ENCODE measurements around the gene ST3GAL5. TPM values are rescaled to one million over a fixed set of nuclear protein-coding genes. Genes with fewer than 3 reads are reported as not detected.
A peak's percentile ranks its signal among the peaks of the same experiment; 100 is the strongest.

Gene ST3GAL5
- total and polyA plus RNA-seq, 4 donors: 83.2 to 120 (median 108) TPM

- H3K36me3 ChIP-seq (ENCODE audit: control insufficient read depth, insufficient read depth, low read length): no peaks in the 10 kb centered on the region
- no peak overlapping the region for H3K27ac ChIP-seq (ENCODE audit: low read depth, low read length)
- H3K4me1 ChIP-seq (ENCODE audit: control insufficient read depth, insufficient read depth, low read length): peaks cover 12% of the 10 kb centered on the region
- no peak overlapping the region for H3K4me3 ChIP-seq (ENCODE audit: low read depth, low read length)
- H3K9me3 ChIP-seq (ENCODE audit: control insufficient read depth, insufficient read depth, low read length): no peaks in the 10 kb centered on the region
- H3K27me3 ChIP-seq (ENCODE audit: control insufficient read depth, insufficient read depth, low read length): no peaks in the 10 kb centered on the region
- peak in 2 of 6 donors; percentile 5 to 37 for DNase-seq (ENCODE audit: low read depth in 4 of 6, low spot score in 6 of 6)
- 56% methylated on average over 2 of the region's 5 CpGs for WGBS (ENCODE audit: insufficient coverage)
Measured at GRCh38 chr2:85920810-85921545, 32.2 kb upstream of the ST3GAL5 start.

GRCh38 chr2:85917887-85918795, 29.4 kb upstream of the ST3GAL5 start:
- H3K9me3 ChIP-seq (ENCODE audit: control insufficient read depth, insufficient read depth, low read length): no peaks in the 10 kb centered on the region
- no peak overlapping the region for H3K4me3 ChIP-seq (ENCODE audit: low read depth, low read length)
- DNase-seq (ENCODE audit: low read depth in 4 of 6, low spot score in 6 of 6): peak in 2 of 6 donors; percentile 4 to 61
- peaks cover 4% of the 10 kb centered on the region for H3K4me1 ChIP-seq (ENCODE audit: control insufficient read depth, insufficient read depth, low read length)
- H3K36me3 ChIP-seq (ENCODE audit: control insufficient read depth, insufficient read depth, low read length): no peaks in the 10 kb centered on the region
- H3K27me3 ChIP-seq (ENCODE audit: control insufficient read depth, insufficient read depth, low read length): no peaks in the 10 kb centered on the region
- WGBS (ENCODE audit: insufficient coverage): no CpG with 5 or more reads among the region's 3 CpGs
- H3K27ac ChIP-seq (ENCODE audit: low read depth, low read length): no peak overlapping the region

- DNase-seq (ENCODE audit: low read depth in 4 of 6, low spot score in 6 of 6): peak in 2 of 6 donors; percentile 8 to 48
- 70% methylated on average over 2 of the region's 3 CpGs for WGBS (ENCODE audit: insufficient coverage)
Measured at GRCh38 chr2:85915606-85916303, 27.0 kb upstream of the ST3GAL5 start.

GRCh38 chr2:85914922-85915321, 26.1 kb upstream of the ST3GAL5 start:
- H3K27me3 ChIP-seq (ENCODE audit: control insufficient read depth, insufficient read depth, low read length): no peaks in the 10 kb centered on the region
- no peak overlapping the region for H3K4me3 ChIP-seq (ENCODE audit: low read depth, low read length)
- 69% methylated on average over 2 of the region's 2 CpGs for WGBS (ENCODE audit: insufficient coverage)
- H3K36me3 ChIP-seq (ENCODE audit: control insufficient read depth, insufficient read depth, low read length): no peaks in the 10 kb centered on the region
- H3K27ac ChIP-seq (ENCODE audit: low read depth, low read length): no peak overlapping the region
- no peaks in the 10 kb centered on the region for H3K9me3 ChIP-seq (ENCODE audit: control insufficient read depth, insufficient read depth, low read length)
- no peaks in the 10 kb centered on the region for H3K4me1 ChIP-seq (ENCODE audit: control insufficient read depth, insufficient read depth, low read length)
- no peak for DNase-seq (ENCODE audit: low read depth in 4 of 6, low spot score in 6 of 6)

More at GRCh38 chr2:85915606-85916303, 27.0 kb upstream of the ST3GAL5 start:
- Histone ChIP-seq H3K27me3 (ENCODE audit: control insufficient read depth, insufficient read depth, low read length) (no peaks in the 10 kb centered on the region), H3K27ac (ENCODE audit: low read depth, low read length) (no peak overlapping the region), H3K4me1 (ENCODE audit: control insufficient read depth, insufficient read depth, low read length) (no peaks in the 10 kb centered on the region), H3K4me3 (ENCODE audit: low read depth, low read length) (no peak overlapping the region), H3K36me3 (ENCODE audit: control insufficient read depth, insufficient read depth, low read length) (no peaks in the 10 kb centered on the region), H3K9me3 (ENCODE audit: control insufficient read depth, insufficient read depth, low read length) (no peaks in the 10 kb centered on the region)

- Histone ChIP-seq H3K4me3 (ENCODE audit: low read depth, low read length) (no peak overlapping the region), H3K4me1 (ENCODE audit: control insufficient read depth, insufficient read depth, low read length) (peaks cover 4% of the 10 kb centered on the region), H3K27me3 (ENCODE audit: control insufficient read depth, insufficient read depth, low read length) (no peaks in the 10 kb centered on the region), H3K36me3 (ENCODE audit: control insufficient read depth, insufficient read depth, low read length) (no peaks in the 10 kb centered on the region), H3K27ac (ENCODE audit: low read depth, low read length) (no peak overlapping the region), H3K9me3 (ENCODE audit: control insufficient read depth, insufficient read depth, low read length) (no peaks in the 10 kb centered on the region)
- no peak for DNase-seq (ENCODE audit: low read depth in 4 of 6, low spot score in 6 of 6)
- WGBS (ENCODE audit: insufficient coverage): 100% methylated on average over 2 of the region's 4 CpGs
Measured at GRCh38 chr2:85913884-85914881, 25.4 kb upstream of the ST3GAL5 start.

- peak in 1 of 6 donors; percentile 5 for DNase-seq (ENCODE audit: low read depth in 4 of 6, low spot score in 6 of 6)
- Histone ChIP-seq H3K9me3 (ENCODE audit: control insufficient read depth, insufficient read depth, low read length) (no peaks in the 10 kb centered on the region), H3K27me3 (ENCODE audit: control insufficient read depth, insufficient read depth, low read length) (no peaks in the 10 kb centered on the region), H3K4me1 (ENCODE audit: control insufficient read depth, insufficient read depth, low read length) (peaks cover 15% of the 10 kb centered on the region), H3K36me3 (ENCODE audit: control insufficient read depth, insufficient read depth, low read length) (no peaks in the 10 kb centered on the region), H3K27ac (ENCODE audit: low read depth, low read length) (no peak overlapping the region), H3K4me3 (ENCODE audit: low read depth, low read length) (no peak overlapping the region)
- WGBS (ENCODE audit: insufficient coverage): 74% methylated on average over 6 of the region's 9 CpGs
Measured at GRCh38 chr2:85911814-85912692, 23.3 kb upstream of the ST3GAL5 start.

GRCh38 chr2:85911097-85911496, 22.3 kb upstream of the ST3GAL5 start:
- H3K36me3 ChIP-seq (ENCODE audit: control insufficient read depth, insufficient read depth, low read length): no peaks in the 10 kb centered on the region
- H3K9me3 ChIP-seq (ENCODE audit: control insufficient read depth, insufficient read depth, low read length): no peaks in the 10 kb centered on the region
- DNase-seq (ENCODE audit: low read depth in 4 of 6, low spot score in 6 of 6): peak in 1 of 6 donors; percentile 9
- no peak overlapping the region for H3K27ac ChIP-seq (ENCODE audit: low read depth, low read length)
- 76% methylated on average over 5 of the region's 6 CpGs for WGBS (ENCODE audit: insufficient coverage)
- no peak overlapping the region for H3K4me3 ChIP-seq (ENCODE audit: low read depth, low read length)
- peaks cover 23% of the 10 kb centered on the region for H3K4me1 ChIP-seq (ENCODE audit: control insufficient read depth, insufficient read depth, low read length)
- no peaks in the 10 kb centered on the region for H3K27me3 ChIP-seq (ENCODE audit: control insufficient read depth, insufficient read depth, low read length)

GRCh38 chr2:85909005-85909404, 20.2 kb upstream of the ST3GAL5 start:
- Histone ChIP-seq H3K27ac (ENCODE audit: low read depth, low read length) (no peak overlapping the region), H3K36me3 (ENCODE audit: control insufficient read depth, insufficient read depth, low read length) (no peaks in the 10 kb centered on the region), H3K9me3 (ENCODE audit: control insufficient read depth, insufficient read depth, low read length) (no peaks in the 10 kb centered on the region), H3K4me1 (ENCODE audit: control insufficient read depth, insufficient read depth, low read length) (peaks cover 33% of the 10 kb centered on the region), H3K4me3 (ENCODE audit: low read depth, low read length) (no peak overlapping the region), H3K27me3 (ENCODE audit: control insufficient read depth, insufficient read depth, low read length) (no peaks in the 10 kb centered on the region)
- no peak for DNase-seq (ENCODE audit: low read depth in 4 of 6, low spot score in 6 of 6)
- WGBS (ENCODE audit: insufficient coverage): no CpG with 5 or more reads among the region's 3 CpGs
